K562 (cell line): ENCODE measurements around the gene PSD4. TPM values are rescaled to one million over a fixed set of nuclear protein-coding genes. Genes with fewer than 3 reads are reported as not detected.
A peak's percentile ranks its signal among the peaks of the same experiment; 100 is the strongest.

Source experiments
- ATAC-seq: fragments of 200-7000 bp; cut with Tn5 transposase; 3 replicates; pipeline ENCODE4 v1.9.1; 2020; ENCODE audit warnings: moderate library complexity
- BruUV-seq: library from RNA; stranded (reverse); fragments of 400-500 nt; replicated peaks from 2 replicates; lab custom pipeline; 2021; lab: Mats Ljungman, UMichigan
- CTCF ChIA-PET: fragments of 300-600 bp; formaldehyde crosslinking; extraction: SDS; loops from one replicate; lab custom pipeline; 2021; ENCODE audit warnings: low intra/inter-chr PET ratio; lab: Yijun Ruan, JAX
- POLR2A ChIA-PET: fragments of 300-600, 350-650 bp; sonication (Branson Sonifier 250); formaldehyde crosslinking; extraction: SDS; loops from one replicate; lab custom pipeline; 2021; ENCODE audit warnings: antibody characterized with exemption, inconsistent platforms; lab: Yijun Ruan, JAX
- DNase-seq, 4 experiments: peaks; one replicate each; pipeline versions ENCODE4 v3.0.0 to v3.0.0-alpha.2; 2011 to 2018; ENCODE audit warnings: low spot score in 3 of 4, mixed read lengths in 3 of 4; ENCODE audit errors: extremely low read depth in 1 of 4
- FAIRE-seq: peaks from 2 replicates; lab custom pipeline; 2011; peaks lifted over from hg19 to GRCh38; lab: Jason Lieb, UNC
- H2AFZ ChIP-seq: 2 replicates; pipeline ENCODE4 v1.6.0; 2011; ENCODE audit warnings: low read depth, low read length, control low read depth, inconsistent platforms
- H3K27ac ChIP-seq: fragments of 200-600 bp; 3 replicates; pipeline ENCODE4 v1.8.0; 2011; ENCODE audit warnings: low read depth, mild to moderate bottlenecking, control low read depth, inconsistent platforms, low read length, moderate library complexity, mixed read lengths; ENCODE audit errors: extremely low read depth
- H3K27me3 ChIP-seq, 2 experiments: fragments of 300-600 bp in 1 of 2; 2 replicates in 1 of 2; 3 replicates in 1 of 2; pipeline versions ENCODE4 v1.6.0 to v1.8.0; 2011; ENCODE audit warnings: inconsistent platforms in 2 of 2, low read length in 2 of 2, mild to moderate bottlenecking in 1 of 2, mixed read lengths in 1 of 2, moderate library complexity in 1 of 2; ENCODE audit not compliant: control insufficient read depth in 2 of 2, insufficient read depth in 2 of 2
- H3K36me3 ChIP-seq: fragments of 300-600 bp; 3 replicates; pipeline ENCODE4 v1.8.0; 2011; ENCODE audit warnings: mild to moderate bottlenecking, low read length, inconsistent platforms; ENCODE audit not compliant: control insufficient read depth, insufficient read depth
- H3K4me1 ChIP-seq, 2 experiments: fragments of 200-600 bp in 1 of 2; replicated peaks in 1 of 2; 2 replicates in 1 of 2; 3 replicates in 1 of 2; pipeline versions ENCODE4 v1.5.1 to v1.8.0; 2011; ENCODE audit warnings: inconsistent platforms in 2 of 2, low read length in 2 of 2, mild to moderate bottlenecking in 1 of 2, mixed read lengths in 1 of 2, moderate library complexity in 1 of 2; ENCODE audit not compliant: control insufficient read depth in 2 of 2, insufficient read depth in 2 of 2
- H3K4me2 ChIP-seq: 2 replicates; pipeline ENCODE4 v1.6.1; 2011; ENCODE audit warnings: low read length, control low read depth, inconsistent platforms, mixed read lengths; ENCODE audit not compliant: insufficient read depth
- H3K4me3 ChIP-seq: fragments of 200-600 bp; sonication (generic), shearing (Covaris generic); 2 replicates; pipeline ENCODE4 v1.5.1; 2016; ENCODE audit warnings: control low read depth, inconsistent platforms
- H3K79me2 ChIP-seq: fragments of 200-600 bp; 3 replicates; pipeline ENCODE4 v1.8.0; 2011; ENCODE audit warnings: low read length, inconsistent platforms; ENCODE audit not compliant: control insufficient read depth, insufficient read depth
- H3K9ac ChIP-seq, 2 experiments: 2 replicates each; pipeline versions ENCODE4 v1.6.0 to v1.6.1; 2011; ENCODE audit warnings: low read depth in 2 of 2, low read length in 2 of 2, control low read depth in 1 of 2, inconsistent platforms in 1 of 2, mild to moderate bottlenecking in 1 of 2, mixed read lengths in 1 of 2; ENCODE audit not compliant: insufficient read depth in 1 of 2
- H3K9me1 ChIP-seq: one replicate; pipeline ENCODE4 v1.6.0; 2011; ENCODE audit warnings: inconsistent platforms, mild to moderate bottlenecking, low read length, moderate library complexity; ENCODE audit not compliant: control insufficient read depth, insufficient read depth
- H3K9me3 ChIP-seq: replicated peaks from 2 replicates; pipeline ENCODE4 v1.5.1; 2011; ENCODE audit warnings: low read depth, low read length, inconsistent platforms; ENCODE audit not compliant: control insufficient read depth, insufficient read depth
- H4K20me1 ChIP-seq: replicated peaks from 2 replicates; pipeline ENCODE4 v1.6.1; 2011; ENCODE audit warnings: low read length, inconsistent platforms, mixed read lengths; ENCODE audit not compliant: control insufficient read depth, insufficient read depth
- CHD1 ChIP-seq: fragments of 200-600 bp; sonication (generic); IDR thresholded peaks from one replicate; pipeline ENCODE4 v1.6.1; 2012; ENCODE audit warnings: mild to moderate bottlenecking, moderate library complexity, low read length, inconsistent platforms
- ELF1 ChIP-seq: fragments of 200-800 bp; sonication (Bioruptor generic); IDR thresholded peaks from 2 replicates; pipeline ENCODE4 v1.6.1; 2016; ENCODE audit warnings: missing genetic modification characterization, missing compliant biosample characterization
- ERF ChIP-seq: fragments of 450-650 bp; formaldehyde crosslinking; IDR thresholded peaks from 2 replicates; pipeline ENCODE4 v1.4.0; 2020; ENCODE audit warnings: mild to moderate bottlenecking, mixed read lengths
- MYBL2 ChIP-seq, 2 experiments: fragments of 450-650 bp in 1 of 2; sonication (generic) in 1 of 2; formaldehyde crosslinking in 1 of 2; IDR thresholded peaks; 2 replicates each; pipeline versions ENCODE4 v1.6.1 to v1.8.1; 2017 to 2022; ENCODE audit warnings: borderline replicate concordance in 1 of 2, inconsistent platforms in 1 of 2, low read depth in 1 of 2, mild to moderate bottlenecking in 1 of 2, missing genetic modification reagents in 1 of 2, moderate library complexity in 1 of 2
- PURB ChIP-seq: sonication (generic); formaldehyde crosslinking; IDR thresholded peaks from 2 replicates; pipeline ENCODE4 v1.9.0; 2021; ENCODE audit warnings: low read depth, mild to moderate bottlenecking, missing genetic modification reagents
- SP1 ChIP-seq: sonication (generic); formaldehyde crosslinking; IDR thresholded peaks from 2 replicates; pipeline ENCODE4 v1.8.1; 2022; ENCODE audit warnings: mild to moderate bottlenecking, missing genetic modification reagents
- ZBTB7A ChIP-seq: IDR thresholded peaks from 2 replicates; pipeline ENCODE4 v1.6.1; 2011; ENCODE audit warnings: low read depth, mild to moderate bottlenecking, low read length, moderate library complexity, borderline replicate concordance; ENCODE audit not compliant: control insufficient read depth
- ZBTB8A ChIP-seq: fragments of 450-650 bp; IDR thresholded peaks from 2 replicates; pipeline ENCODE4 v1.6.1; 2018; ENCODE audit warnings: mild to moderate bottlenecking, moderate library complexity; ENCODE audit not compliant: partially characterized antibody
- ZC3H4 ChIP-seq: sonication (generic); formaldehyde crosslinking; IDR thresholded peaks from 2 replicates; pipeline ENCODE4 v1.9.0; 2021; ENCODE audit warnings: missing genetic modification reagents, borderline replicate concordance
- ZNF253 ChIP-seq: fragments of 250-450 bp; sonication (Bioruptor Pico); conservative IDR thresholded peaks from 2 replicates; pipeline ENCODE4 v1.6.1; 2021; ENCODE audit warnings: mild to moderate bottlenecking
- ZNF780A ChIP-seq: fragments of 250-450 bp; sonication (Bioruptor Pico); IDR thresholded peaks from 2 replicates; pipeline ENCODE4 v1.5.0; 2021; ENCODE audit warnings: mild to moderate bottlenecking
- WGBS: fragments of 100-300 bp; shearing (Covaris generic); methylation state at CpG from one replicate; pipeline ENCODE4 v1.1.6; 2016; ENCODE audit warnings: low coverage, mixed read lengths; ENCODE audit not compliant: insufficient coverage; ENCODE audit errors: missing lambda C conversion rate; 5-methylcytosine and 5-hydroxymethylcytosine counted together
- in situ Hi-C: fragments of 300-500 bp; cut with MboI; formaldehyde crosslinking; loops from 4 replicates; pipeline ENCODE4 v1.15.0; 2018; ENCODE audit warnings: inconsistent platforms, mixed read lengths
- intact Hi-C: fragments of 100-400 bp; cut with micrococcal nuclease; formaldehyde crosslinking; loops from 2 replicates; pipeline ENCODE4 v1.14.2; 2022
- polyA plus RNA-seq, 8 experiments: library from polyadenylated mRNA; depleted of rRNA in 4 of 8; stranded (reverse) in 5 of 8; unstranded in 3 of 8; fragments of >200 nt; fragmentation: Nextera tagmentation in 2 of 8; fragmentation: Illumina TruSeq in 1 of 8; extraction: Ambion mirVana in 2 of 8; extraction: Trizol in 1 of 8; gene quantifications; 2 replicates each; pipeline versions ENCODE4 v1.2.1 to v1.2.3, GENCODE V29; 2011 to 2014; ENCODE audit warnings: inconsistent platforms in 1 of 8, missing spikeins in 1 of 8
- total RNA-seq, 7 experiments: library from RNA; depleted of rRNA in 6 of 7; stranded (reverse); fragments of >200 nt in 6 of 7; fragmentation: Illumina TruSeq in 2 of 7; extraction: Trizol in 2 of 7; gene quantifications; 2 replicates each; pipeline versions ENCODE4 v1.2.1 to v1.2.3, GENCODE V29; 2011 to 2021; ENCODE audit warnings: low replicate concordance in 1 of 7
- TF ChIP-seq, protein P1 (sequence below): sonication (generic); formaldehyde crosslinking; IDR thresholded peaks from 2 replicates; pipeline ENCODE4 v1.8.0; 2022; ENCODE audit warnings: missing genetic modification reagents, mild to moderate bottlenecking, moderate library complexity, borderline replicate concordance
- TF ChIP-seq, protein P2 (sequence below): fragments of 450-650 bp; IDR thresholded peaks from one replicate; pipeline ENCODE4 v1.6.1; 2018; ENCODE audit warnings: mild to moderate bottlenecking, moderate library complexity; ENCODE audit not compliant: partially characterized antibody
- TF ChIP-seq, protein P3 (sequence below), 2 experiments: fragments of 200-800 bp in 1 of 2; sonication (Bioruptor generic) in 1 of 2; sonication (generic) in 1 of 2; formaldehyde crosslinking in 1 of 2; IDR thresholded peaks in 1 of 2; conservative IDR thresholded peaks in 1 of 2; 2 replicates each; pipeline versions ENCODE4 v1.5.0 to v1.6.1; 2016 to 2020; ENCODE audit warnings: missing compliant biosample characterization in 1 of 2, missing genetic modification characterization in 1 of 2, missing genetic modification reagents in 1 of 2
- TF ChIP-seq, protein P4 (sequence below): IDR thresholded peaks from 3 replicates; pipeline ENCODE4 v1.6.1; 2011; ENCODE audit warnings: borderline replicate concordance, mild to moderate bottlenecking; ENCODE audit not compliant: insufficient read length, insufficient read depth

The PSD4 gene
- total and polyA plus RNA-seq, 9 of the 15 experiments (the other 6 are each of a cell fraction or from before 2014, with no cell fraction given) = 0.46 to 54.0 (median 20.8) TPM

DNA sequence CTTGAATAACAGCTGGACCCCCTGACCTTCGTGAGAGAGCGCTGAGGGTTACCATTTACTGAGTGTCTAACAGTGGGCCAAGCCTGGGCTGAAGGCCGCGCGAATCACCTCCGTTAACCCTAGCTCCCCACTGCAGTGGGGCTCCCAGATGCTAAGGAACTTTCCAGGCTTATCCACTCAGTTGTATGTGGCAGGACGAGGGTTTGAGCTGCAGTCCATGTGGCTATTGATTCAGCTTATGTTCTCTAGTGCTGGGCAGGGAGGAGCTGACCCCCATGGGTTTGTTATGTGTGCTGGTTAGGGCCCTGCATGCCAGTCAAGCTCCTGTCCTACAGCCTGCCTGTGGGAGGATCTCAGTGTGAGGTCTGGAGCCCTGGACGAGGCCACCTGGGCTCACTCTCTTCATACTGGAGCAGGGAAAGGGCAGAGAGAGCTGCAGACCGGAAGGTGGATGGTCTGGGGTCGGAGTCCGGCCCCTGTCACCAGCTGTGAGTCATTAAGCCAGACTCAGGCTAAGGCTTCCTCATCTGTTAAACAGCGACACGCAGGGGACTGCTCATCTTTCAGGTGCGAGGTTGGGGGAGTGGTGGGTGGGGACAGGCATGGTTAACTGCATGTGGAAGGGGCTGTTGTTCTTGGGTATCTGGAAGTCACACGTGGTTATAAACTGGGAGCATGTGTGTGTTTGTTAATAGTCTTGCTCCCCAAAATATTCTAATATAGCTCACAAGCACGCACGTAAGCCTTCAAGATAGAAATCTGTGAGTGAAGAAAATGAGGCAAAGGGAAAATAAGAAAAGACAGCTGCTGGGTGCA lies 6.6 kb downstream of the PSD4 start:
- no peak for FAIRE-seq
- Histone ChIP-seq H3K79me2 (peaks cover 11% of the 10 kb centered on the region), H3K36me3 (peaks cover 54% of the 10 kb centered on the region; the same call in 2 of the 3 replicates), H3K9me3 (no peaks in the 10 kb centered on the region), H3K9ac (peak overlapping the region; percentile 12 to 87; a peak in 3 of 4 replicates), H3K4me2 (peak overlapping the region; percentile 5), H4K20me1 (peaks cover 13% of the 10 kb centered on the region), H2AFZ (no peak overlapping the region), H3K4me3 (no peak overlapping the region), H3K9me1 (peaks cover 12% of the 10 kb centered on the region), H3K27me3 (no peaks in the 10 kb centered on the region), H3K27ac (0 out of 3 replicates have a peak overlapping the region, but pooled peaks have one; percentile 34), H3K4me1 (peaks cover 29 to 30% of the 10 kb centered on the region in 2 experiments; a peak in 4 of 5 replicates)
- BruUV-seq = no TSS peak
- ChIA-PET POLR2A (interaction anchor here (0.6 to 1.1 kb wide), 3 partner anchors 10 to 182 kb away, joined by 3 to 4 read pairs (median 3); no protein-coding TSS in a partner anchor), CTCF (no interaction called here)
- ATAC-seq = peak; percentile 65
- in situ Hi-C loops = no loop called here
- intact Hi-C loops = no loop called here
- DNase-seq = peak; percentile 54 to 66 (median 62)
- WGBS = 50% methylated on average over 17 of the region's 17 CpGs
- TF ChIP-seq MYBL2 (IDR thresholded peaks at IDR 0.05; ENCODE audit: low read depth) (no peak), MYBL2 (CRISPR knock-in tag; IDR thresholded peaks at IDR 0.05; ENCODE audit: borderline replicate concordance) (no peak), ZBTB8A (no peak), ZBTB7A (peak; percentile 69; the same call in 1 of the 2 replicates), ELF1 (tag) (no peak), SP1 (CRISPR knock-in tag) (no peak), ZNF253 (CRISPR knock-in tag) (no peak), CHD1 (no peak), ZC3H4 (CRISPR knock-in tag) (no peak), ERF (CRISPR knock-in tag) (no peak), ZNF780A (CRISPR knock-in tag) (no peak), PURB (no peak)
- TF ChIP-seq, protein P1, sequence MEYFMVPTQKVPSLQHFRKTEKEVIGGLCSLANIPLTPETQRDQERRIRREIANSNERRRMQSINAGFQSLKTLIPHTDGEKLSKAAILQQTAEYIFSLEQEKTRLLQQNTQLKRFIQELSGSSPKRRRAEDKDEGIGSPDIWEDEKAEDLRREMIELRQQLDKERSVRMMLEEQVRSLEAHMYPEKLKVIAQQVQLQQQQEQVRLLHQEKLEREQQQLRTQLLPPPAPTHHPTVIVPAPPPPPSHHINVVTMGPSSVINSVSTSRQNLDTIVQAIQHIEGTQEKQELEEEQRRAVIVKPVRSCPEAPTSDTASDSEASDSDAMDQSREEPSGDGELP (CRISPR knock-in tag) = peak; percentile 39; the same call in 1 of the 2 replicates
- TF ChIP-seq, protein P2, sequence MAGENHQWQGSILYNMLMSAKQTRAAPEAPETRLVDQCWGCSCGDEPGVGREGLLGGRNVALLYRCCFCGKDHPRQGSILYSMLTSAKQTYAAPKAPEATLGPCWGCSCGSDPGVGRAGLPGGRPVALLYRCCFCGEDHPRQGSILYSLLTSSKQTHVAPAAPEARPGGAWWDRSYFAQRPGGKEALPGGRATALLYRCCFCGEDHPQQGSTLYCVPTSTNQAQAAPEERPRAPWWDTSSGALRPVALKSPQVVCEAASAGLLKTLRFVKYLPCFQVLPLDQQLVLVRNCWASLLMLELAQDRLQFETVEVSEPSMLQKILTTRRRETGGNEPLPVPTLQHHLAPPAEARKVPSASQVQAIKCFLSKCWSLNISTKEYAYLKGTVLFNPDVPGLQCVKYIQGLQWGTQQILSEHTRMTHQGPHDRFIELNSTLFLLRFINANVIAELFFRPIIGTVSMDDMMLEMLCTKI = no peak
- TF ChIP-seq, protein P3, sequence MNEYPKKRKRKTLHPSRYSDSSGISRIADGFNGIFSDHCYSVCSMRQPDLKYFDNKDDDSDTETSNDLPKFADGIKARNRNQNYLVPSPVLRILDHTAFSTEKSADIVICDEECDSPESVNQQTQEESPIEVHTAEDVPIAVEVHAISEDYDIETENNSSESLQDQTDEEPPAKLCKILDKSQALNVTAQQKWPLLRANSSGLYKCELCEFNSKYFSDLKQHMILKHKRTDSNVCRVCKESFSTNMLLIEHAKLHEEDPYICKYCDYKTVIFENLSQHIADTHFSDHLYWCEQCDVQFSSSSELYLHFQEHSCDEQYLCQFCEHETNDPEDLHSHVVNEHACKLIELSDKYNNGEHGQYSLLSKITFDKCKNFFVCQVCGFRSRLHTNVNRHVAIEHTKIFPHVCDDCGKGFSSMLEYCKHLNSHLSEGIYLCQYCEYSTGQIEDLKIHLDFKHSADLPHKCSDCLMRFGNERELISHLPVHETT (CRISPR knock-in tag; conservative IDR thresholded peaks at IDR 0.05 in 1 of 2, IDR thresholded peaks at IDR 0.05 in 1 of 2) = no peak
- TF ChIP-seq, protein P4, sequence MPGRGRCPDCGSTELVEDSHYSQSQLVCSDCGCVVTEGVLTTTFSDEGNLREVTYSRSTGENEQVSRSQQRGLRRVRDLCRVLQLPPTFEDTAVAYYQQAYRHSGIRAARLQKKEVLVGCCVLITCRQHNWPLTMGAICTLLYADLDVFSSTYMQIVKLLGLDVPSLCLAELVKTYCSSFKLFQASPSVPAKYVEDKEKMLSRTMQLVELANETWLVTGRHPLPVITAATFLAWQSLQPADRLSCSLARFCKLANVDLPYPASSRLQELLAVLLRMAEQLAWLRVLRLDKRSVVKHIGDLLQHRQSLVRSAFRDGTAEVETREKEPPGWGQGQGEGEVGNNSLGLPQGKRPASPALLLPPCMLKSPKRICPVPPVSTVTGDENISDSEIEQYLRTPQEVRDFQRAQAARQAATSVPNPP = no peak
